Testis (tissue), 3 donors: Measurements from ENCODE around the gene EPB42. TPM values are rescaled to one million over a fixed set of nuclear protein-coding genes. Genes with fewer than 3 reads are reported as not detected.
A peak's percentile ranks its signal among the peaks of the same experiment; 100 is the strongest.

Experiments used
- DNase-seq: peaks from one replicate; pipeline ENCODE4 v3.0.0-alpha.2; 2019
- H3K27ac ChIP-seq, 2 donors: fragments of 200-600 bp; sonication (generic); one replicate each; pipeline ENCODE4 v1.5.1; 2019
- H3K27me3 ChIP-seq: fragments of 200-600 bp; sonication (generic); one replicate; pipeline ENCODE4 v1.5.1; 2019
- H3K36me3 ChIP-seq: fragments of 200-600 bp; sonication (generic); one replicate; pipeline ENCODE4 v1.5.1; 2017; ENCODE audit warnings: low read depth; ENCODE audit errors: missing control alignments
- H3K4me1 ChIP-seq: fragments of 200-600 bp; sonication (generic); one replicate; pipeline ENCODE4 v1.5.1; 2019
- H3K4me3 ChIP-seq, 2 donors: fragments of 200-600 bp; sonication (generic); one replicate each; pipeline ENCODE4 v1.5.1; 2017 to 2019
- H3K9me3 ChIP-seq: fragments of 200-600 bp; sonication (generic); one replicate; pipeline ENCODE4 v1.5.1; 2017
- CTCF ChIP-seq, 3 experiments: fragments of 450-650 bp in 2 of 3; fragments of 200-600 bp in 1 of 3; sonication (generic) in 1 of 3; IDR thresholded peaks; one replicate each; pipeline ENCODE4 v1.5.1; 2016 to 2019; ENCODE audit warnings: antibody characterized with exemption in 3 of 3, mild to moderate bottlenecking in 2 of 3, moderate library complexity in 1 of 3
- POLR2A ChIP-seq: fragments of 450-650 bp; IDR thresholded peaks from one replicate; pipeline ENCODE4 v1.6.1; 2017; ENCODE audit warnings: antibody characterized with exemption, mild to moderate bottlenecking, moderate library complexity
- WGBS, 2 donors: methylation state at CpG; one replicate each; pipeline ENCODE4 v1.1.5; 2018; 5-methylcytosine and 5-hydroxymethylcytosine counted together
- intact Hi-C: fragments of 100-400 bp; cut with DNase I; formaldehyde crosslinking; loops from one replicate; pipeline ENCODE4 v1.15.1; 2023; ENCODE audit warnings: low total_unique reads
- polyA plus RNA-seq: library from polyadenylated mRNA; stranded (reverse); fragments of 350-450 nt; fragmentation: Illumina TruSeq; extraction: RNeasy Lipid Tissue Mini Kit (QIAGEN cat#74804); gene quantifications from one replicate; pipeline ENCODE4 v1.2.3, GENCODE V29; 2014; ENCODE audit warnings: low read depth, low replicate concordance; ENCODE audit not compliant: insufficient read depth
- total RNA-seq, 2 donors: library from RNA; depleted of rRNA; stranded (reverse); fragments of >200 nt; gene quantifications; one replicate each; pipeline ENCODE4 v1.2.3, GENCODE V29; 2016

Gene EPB42
- total and polyA plus RNA-seq, 3 donors from 2014 or later = 3.6 to 7.5 (median 6.8) TPM

GRCh38 chr15:43211224-43211735, 9.5 kb downstream of the EPB42 start:
- intact Hi-C loops = no loop called here
- Histone ChIP-seq H3K9me3 (no peaks in the 10 kb centered on the region), H3K36me3 (no peaks in the 10 kb centered on the region), H3K4me3 (no peak overlapping the region), H3K4me1 (no peaks in the 10 kb centered on the region), H3K27ac (no peak overlapping the region), H3K27me3 (no peaks in the 10 kb centered on the region)
- 83 to 96% methylated on average over 2 to 4 of the region's 4 CpGs for WGBS, 2 donors
- TF ChIP-seq CTCF (IDR thresholded peaks at IDR 0.05) = no peak
- TF ChIP-seq POLR2A = no peak
- DNase-seq = peak; percentile 0

- Histone ChIP-seq H3K36me3 (no peaks in the 10 kb centered on the region), H3K9me3 (no peaks in the 10 kb centered on the region), H3K4me3 (no peak overlapping the region), H3K27me3 (no peaks in the 10 kb centered on the region), H3K27ac (no peak overlapping the region), H3K4me1 (no peaks in the 10 kb centered on the region)
- DNase-seq = peak; percentile 0
- WGBS, 2 donors = 79 to 83% methylated on average over 9 of the region's 9 CpGs
- intact Hi-C loops = no loop called here
- TF ChIP-seq CTCF (IDR thresholded peaks at IDR 0.05) (no peak), POLR2A (no peak)
These were observed 10.0 kb downstream of the EPB42 start for GRCh38 chr15:43210807-43211206.

GRCh38 chr15:43210172-43210745, 10.6 kb downstream of the EPB42 start:
- intact Hi-C loops = no loop called here
- DNase-seq = peak; percentile 4

GRCh38 chr15:43209059-43209824, 11.6 kb downstream of the EPB42 start:
- DNase-seq = peak; percentile 56
- TF ChIP-seq POLR2A = no peak
- no peak for TF ChIP-seq CTCF (IDR thresholded peaks at IDR 0.05)
- H3K27me3 ChIP-seq = no peaks in the 10 kb centered on the region
- no peaks in the 10 kb centered on the region for H3K9me3 ChIP-seq
- H3K27ac ChIP-seq = no peak overlapping the region
- no peaks in the 10 kb centered on the region for H3K36me3 ChIP-seq
- no peaks in the 10 kb centered on the region for H3K4me1 ChIP-seq
- intact Hi-C loops = no loop called here
- 68 to 79% methylated on average over 5 to 13 of the region's 13 CpGs for WGBS, 2 donors
- no peak overlapping the region for H3K4me3 ChIP-seq

More at GRCh38 chr15:43210172-43210745, 10.6 kb downstream of the EPB42 start:
- TF ChIP-seq CTCF (IDR thresholded peaks at IDR 0.05) (no peak), POLR2A (no peak)
- no peak overlapping the region for H3K4me3 ChIP-seq
- 88 to 92% methylated on average over 15 of the region's 15 CpGs for WGBS, 2 donors
- no peaks in the 10 kb centered on the region for H3K27me3 ChIP-seq
- no peak overlapping the region for H3K27ac ChIP-seq
- no peaks in the 10 kb centered on the region for H3K9me3 ChIP-seq
- H3K36me3 ChIP-seq = no peaks in the 10 kb centered on the region
- H3K4me1 ChIP-seq = no peaks in the 10 kb centered on the region
